ENCODE results near the gene UXS1.

DNA sequence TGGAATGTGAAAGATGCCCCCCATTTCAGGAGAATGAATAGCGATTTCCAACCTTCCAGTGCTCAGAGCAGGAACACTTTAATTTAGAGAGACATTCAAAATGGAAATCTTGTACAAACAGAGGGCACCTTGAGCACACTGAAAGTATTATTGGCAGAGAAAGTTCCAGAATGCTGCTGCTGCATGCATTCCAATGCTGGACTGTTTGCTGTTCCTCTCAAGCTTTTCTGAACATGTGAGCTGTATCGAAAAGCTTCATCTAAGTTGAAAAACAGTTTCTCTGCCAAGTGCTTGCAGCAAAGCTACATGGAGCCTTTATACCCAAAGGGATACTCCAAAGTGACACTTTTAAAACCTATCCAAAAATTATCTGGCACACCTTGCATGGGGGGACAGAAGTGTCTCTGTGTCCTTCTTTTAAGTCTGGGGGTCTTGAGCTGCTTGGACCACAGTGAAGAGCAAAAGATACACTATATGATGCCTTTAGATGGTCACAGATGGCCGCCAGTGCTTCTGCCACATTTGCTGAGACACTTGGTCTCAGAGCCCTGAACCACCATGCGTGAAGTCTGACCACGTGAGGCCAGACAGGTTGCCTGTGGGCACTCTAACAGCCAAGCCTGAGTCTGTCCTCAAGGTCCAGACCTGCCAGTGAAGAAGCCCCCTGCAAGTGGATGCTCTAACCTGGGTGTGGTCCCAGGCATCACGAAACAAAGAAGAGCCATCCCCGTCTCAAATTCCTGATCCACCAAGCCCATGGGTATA lies 18.8 kb downstream of the UXS1 start:
- TF ChIP-seq POLR2A (IDR thresholded peaks at IDR 0.05), result no peak
- TF ChIP-seq, protein P1, sequence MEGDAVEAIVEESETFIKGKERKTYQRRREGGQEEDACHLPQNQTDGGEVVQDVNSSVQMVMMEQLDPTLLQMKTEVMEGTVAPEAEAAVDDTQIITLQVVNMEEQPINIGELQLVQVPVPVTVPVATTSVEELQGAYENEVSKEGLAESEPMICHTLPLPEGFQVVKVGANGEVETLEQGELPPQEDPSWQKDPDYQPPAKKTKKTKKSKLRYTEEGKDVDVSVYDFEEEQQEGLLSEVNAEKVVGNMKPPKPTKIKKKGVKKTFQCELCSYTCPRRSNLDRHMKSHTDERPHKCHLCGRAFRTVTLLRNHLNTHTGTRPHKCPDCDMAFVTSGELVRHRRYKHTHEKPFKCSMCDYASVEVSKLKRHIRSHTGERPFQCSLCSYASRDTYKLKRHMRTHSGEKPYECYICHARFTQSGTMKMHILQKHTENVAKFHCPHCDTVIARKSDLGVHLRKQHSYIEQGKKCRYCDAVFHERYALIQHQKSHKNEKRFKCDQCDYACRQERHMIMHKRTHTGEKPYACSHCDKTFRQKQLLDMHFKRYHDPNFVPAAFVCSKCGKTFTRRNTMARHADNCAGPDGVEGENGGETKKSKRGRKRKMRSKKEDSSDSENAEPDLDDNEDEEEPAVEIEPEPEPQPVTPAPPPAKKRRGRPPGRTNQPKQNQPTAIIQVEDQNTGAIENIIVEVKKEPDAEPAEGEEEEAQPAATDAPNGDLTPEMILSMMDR (IDR thresholded peaks at IDR 0.05), result no peak
